GM15510 (cell line): ENCODE measurements around the gene CTXND1.

Experiments
- POLR2A ChIP-seq: IDR thresholded peaks from 3 replicates; pipeline ENCODE4 v1.6.1; 2011; ENCODE audit warnings: borderline replicate concordance; ENCODE audit not compliant: insufficient read length; ENCODE audit errors: extremely low read depth

The CTXND1 gene

DNA sequence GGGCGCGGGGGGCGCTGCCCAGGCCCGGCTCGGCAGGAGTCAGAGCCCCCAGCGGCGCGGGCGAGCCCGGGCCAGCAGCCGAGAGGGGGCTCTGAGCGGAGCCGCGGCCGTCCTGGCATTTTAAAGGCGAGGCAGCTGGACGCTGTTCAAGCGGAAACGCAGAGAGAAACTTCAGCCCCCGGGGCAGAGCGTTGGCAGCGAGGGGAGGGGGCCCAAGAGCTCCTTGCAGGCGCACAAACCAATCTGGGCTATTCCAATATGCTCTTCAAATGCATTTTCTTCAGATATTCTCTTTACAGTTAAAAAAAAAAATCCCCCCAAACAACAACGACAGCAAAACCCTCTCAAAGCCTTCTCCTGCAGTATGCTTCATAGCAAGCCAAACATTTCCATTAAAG is at the start of gene CTXND1:
CTXND1 (minus strand) TSS at position 93 of the 398 bp plus-strand sequence. CDS start 50,264 bp downstream, outside the sequence.
- no peak for TF ChIP-seq POLR2A

DNA sequence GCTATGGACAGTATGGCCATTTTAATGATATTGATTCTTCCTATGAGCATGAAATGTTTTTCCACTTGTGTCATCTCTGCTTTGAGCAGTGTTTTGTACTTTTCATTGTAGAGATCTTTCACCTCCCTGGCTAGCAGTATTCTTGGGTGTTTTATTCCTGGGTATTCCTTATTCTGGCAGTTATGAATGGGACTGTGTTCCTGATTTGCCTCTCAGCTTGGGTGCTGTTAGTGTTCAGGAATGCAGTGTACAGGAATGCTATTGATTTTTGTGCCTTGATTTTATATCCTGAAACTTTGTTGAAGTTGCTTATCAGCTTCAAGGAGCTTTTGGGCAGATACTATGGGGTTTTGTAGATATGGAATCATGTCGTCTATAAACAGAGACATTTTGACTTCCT is 49.5 kb upstream of the CTXND1 start:
- TF ChIP-seq POLR2A: no peak

DNA sequence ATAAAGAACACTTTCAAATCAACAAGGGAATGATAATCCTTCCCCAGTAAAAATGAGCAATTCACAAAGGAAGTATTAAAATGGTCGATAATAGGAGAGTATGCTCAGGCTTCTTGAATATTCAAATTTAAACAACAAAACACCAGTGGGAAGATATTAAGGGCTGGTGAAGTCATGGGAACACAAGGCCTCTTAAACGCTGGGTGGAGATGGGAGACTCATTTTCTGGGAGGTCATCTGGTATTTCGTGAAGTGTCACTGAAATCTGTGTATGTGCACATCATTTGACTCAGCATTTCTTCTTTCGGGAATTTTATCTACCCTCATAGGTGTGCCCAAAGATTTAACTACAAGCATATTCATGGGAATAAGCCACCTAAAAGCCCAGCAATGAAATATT is 40.1 kb upstream of the CTXND1 start:
- TF ChIP-seq POLR2A: no peak

DNA sequence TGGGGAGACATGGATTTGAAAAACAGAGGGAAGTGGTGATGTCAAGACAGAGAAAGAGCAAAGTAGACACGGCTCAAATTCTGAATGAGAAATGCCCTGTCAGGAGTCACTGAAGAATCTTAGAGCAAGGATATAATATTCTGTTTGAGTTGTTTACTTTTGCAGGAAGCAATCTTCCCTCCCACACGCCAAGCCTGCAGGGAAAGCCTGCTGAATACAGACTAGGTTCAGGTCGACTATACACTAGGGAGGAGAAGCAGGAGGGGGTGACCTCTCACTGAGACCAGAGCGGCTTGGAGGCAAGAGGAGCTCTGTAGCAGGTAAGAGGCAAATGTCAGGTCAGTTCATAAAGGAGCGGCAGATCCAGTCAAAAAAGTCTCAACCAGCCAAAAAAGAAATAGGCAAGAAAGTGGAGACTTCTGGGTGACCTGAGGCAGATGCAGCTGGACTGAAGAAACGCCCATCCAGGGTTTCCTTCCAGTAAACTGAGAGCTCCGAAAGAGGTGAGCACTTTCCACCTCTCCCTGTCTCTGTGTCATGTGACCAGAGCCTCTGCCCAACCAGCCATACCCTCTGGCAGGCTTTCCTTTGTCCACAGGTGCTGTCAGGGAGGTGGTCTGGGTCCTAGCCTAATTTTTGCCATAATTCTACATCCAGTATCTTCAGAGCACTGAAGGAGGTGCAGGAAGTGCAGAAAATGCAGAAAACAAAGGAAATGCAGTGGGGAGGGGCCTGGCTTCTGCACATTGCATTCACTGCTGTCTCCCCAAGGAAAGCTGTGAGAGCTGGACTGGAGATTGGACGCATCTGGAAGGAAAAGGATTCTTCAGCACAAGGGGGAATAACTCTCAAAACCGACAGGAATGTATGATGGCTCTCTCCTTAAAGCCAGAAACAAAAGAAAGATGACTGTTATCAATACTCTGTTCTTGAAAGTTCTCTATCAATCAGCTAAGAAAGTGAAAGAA is 37.8 kb upstream of the CTXND1 start:
- TF ChIP-seq POLR2A: no peak

DNA sequence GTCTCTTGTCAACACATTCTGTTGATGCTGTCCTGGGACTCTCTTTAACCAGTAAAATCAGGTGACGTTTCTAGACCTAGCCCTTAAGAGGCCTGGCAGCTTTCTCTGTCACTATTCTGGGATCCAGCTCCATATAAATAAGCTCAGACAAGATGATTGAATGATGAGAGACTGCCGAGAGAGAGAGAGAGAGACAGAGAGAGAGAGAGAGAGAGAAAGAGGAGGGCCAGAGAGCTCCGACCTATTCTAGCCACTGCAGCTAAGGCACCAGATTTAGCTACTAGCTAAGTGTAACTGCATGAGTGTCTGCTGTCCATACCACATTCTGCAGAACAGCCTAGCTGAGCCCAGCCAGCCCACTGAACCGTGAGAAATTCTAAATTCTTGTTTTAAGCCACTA is 36.1 kb upstream of the CTXND1 start:
- no peak for TF ChIP-seq POLR2A

DNA sequence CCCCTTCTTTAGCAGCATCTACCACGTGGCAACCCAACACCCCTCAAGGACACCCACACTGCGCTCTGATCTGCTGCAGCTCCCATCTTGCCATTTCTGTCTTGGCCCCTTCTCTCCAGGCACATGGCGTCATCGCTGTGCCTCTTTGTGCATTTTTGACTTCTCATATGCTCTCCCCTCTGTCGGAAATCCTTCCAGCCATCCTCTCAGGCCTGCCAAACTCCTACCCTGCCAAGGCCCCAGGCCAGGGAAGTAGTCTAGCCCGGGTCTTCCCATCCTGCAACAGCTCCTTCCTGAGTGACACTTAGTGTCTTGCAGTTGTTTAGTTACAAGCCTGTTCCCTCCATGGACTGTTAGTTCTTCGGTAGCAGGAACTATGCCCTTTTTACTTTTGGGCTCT is 34.0 kb upstream of the CTXND1 start:
- TF ChIP-seq POLR2A: no peak

DNA sequence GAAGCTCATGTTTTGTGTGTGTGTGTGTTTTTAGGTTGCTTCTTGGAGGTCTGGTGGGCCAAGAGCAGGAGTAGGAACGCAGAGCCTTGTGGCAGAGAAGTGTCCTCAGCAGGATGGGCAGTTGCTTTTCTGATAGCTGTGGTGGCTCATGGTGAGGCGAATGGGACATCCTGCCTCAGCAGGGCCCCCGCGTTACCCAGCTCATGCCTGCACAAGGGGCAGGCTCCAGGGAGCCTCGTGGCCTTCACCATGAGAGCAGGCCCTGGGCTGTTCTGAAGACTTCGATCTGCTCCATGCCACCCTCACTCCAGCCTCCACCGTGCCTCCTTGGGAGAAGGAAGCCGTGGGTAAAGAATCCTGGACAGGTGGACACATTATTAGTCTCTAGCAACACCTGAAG is 33.4 kb upstream of the CTXND1 start:
- no peak for TF ChIP-seq POLR2A

DNA sequence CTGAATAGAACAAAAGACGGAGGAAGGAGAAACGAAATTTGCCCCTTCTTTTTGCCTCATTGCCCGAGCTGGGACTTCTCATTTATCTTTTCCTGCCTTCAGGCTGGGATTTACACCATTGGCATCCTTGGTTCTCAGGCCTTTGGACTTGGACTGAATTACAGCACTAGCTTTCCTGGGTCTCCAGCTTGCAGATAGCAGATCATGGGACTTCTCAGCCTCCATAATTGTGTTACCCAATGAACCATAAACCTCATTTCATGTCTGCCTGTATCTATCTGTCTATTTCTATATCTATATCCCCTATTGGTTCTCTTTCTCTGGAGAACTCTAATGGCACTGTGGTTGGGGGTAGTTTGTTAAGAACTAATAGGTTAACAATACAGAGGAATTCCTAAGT is 31.5 kb upstream of the CTXND1 start:
- no peak for TF ChIP-seq POLR2A

DNA sequence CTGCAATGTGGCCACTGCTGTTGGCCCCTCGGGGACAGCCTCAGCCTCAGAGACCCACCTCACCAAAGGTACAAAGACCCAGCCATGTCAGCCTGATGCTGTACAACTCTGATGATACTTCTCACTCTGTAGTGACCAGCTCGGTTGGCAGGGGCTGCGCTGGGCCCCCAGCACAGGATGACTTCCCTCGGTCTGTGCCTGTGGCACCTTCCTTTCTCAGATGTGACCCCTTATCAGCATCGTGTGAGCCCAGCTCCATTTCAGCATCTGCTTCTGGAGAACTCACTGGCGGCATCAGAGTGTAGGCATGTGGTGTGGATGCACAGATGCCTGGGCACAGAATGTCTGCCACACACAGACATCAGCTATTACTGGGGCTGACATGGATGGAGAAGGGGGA is 25.1 kb upstream of the CTXND1 start:
- no peak for TF ChIP-seq POLR2A

DNA sequence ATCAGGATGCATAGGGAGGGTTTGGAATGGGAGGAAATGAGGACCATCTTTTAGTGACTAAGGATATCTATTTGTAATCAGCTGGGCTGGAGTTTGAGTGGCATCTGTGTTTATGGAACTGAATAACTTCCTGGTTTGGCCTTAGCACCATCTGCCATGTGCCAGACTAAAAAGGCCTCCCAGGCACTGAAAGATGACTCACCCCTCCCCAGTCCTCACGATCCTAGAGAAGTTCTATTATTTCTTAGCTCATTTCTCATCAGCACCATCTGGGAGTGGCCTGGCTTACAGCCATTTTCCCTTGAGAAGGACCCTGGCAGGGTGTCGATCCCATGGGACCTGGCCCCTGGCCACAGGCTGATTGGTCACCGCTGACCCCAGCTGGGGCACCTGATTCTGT is 23.9 kb upstream of the CTXND1 start:
- no peak for TF ChIP-seq POLR2A

DNA sequence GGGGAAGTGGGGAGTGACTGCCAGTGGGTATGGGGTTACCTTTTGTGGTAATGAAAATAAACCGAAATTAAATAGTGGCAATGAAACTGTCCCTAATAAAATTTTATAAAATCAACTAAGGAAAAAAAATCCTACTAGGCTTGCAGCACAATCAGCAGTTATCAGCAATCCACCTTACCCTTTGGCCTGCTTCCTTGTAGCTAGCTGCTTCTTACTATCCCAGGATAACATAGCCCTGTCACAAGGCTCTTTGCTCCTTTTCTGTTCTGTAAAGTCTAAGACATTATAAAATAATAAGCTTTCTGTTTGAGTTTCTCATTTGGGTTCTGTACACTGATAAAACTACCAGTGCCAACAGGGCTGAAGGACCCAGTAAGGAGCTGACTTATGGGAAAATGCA is 23.0 kb upstream of the CTXND1 start:
- no peak for TF ChIP-seq POLR2A

DNA sequence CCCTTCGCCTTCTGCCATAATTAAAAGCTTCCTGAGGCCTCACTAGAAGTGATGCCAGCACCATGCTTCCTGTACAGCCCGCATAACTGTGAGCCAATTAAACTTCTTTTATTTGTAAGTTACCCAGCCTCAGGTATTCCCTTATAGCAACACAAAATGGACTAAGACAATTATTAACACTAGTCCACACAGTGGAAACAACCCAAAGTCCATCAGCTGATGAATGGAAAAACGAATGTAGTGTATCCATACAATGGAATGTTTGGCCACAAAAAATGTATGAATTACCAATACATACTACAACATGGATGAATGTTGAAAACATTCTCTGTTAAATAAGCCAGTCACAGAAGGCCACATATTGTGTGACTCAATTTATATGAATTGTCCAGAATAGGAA is 22.5 kb upstream of the CTXND1 start:
- TF ChIP-seq POLR2A: no peak

DNA sequence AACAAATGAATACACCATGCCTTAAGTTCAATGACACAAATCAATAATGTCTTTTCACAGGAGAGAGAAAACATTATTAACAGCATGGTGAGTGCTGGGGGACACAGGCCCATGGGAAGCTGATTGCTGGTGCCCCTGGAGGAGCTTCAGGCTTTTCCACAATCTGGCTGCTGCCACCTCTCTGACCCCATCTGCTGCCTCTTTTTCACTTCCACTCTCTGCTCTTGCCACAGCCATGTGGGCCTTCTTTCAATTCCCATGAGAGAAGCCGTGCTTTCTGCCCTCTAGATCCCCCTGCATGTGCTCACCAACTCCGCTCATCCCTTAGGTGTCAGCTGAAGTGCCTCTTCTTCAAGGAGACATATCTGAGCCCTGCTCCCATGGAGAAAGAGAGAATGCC is 21.0 kb upstream of the CTXND1 start:
- no peak for TF ChIP-seq POLR2A

DNA sequence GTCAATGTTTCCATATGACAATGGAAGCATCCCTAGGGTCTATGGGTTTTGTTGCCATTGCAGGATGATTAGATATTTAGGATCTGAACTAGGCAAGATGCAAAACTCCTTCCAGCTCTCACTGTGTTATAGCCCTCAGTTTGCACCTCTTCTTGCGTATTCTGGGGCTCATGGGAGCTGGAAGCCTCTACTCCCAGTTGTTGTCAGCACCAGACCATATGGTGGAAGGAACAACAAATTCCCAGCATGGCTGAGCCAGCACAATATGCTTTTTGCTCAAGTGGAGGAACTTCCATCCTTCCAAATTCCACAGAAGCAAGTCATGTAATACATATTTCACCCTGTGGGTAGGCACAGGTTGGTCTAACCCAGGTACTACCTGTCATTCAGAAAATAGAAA is 18.5 kb upstream of the CTXND1 start:
- TF ChIP-seq POLR2A: no peak

DNA sequence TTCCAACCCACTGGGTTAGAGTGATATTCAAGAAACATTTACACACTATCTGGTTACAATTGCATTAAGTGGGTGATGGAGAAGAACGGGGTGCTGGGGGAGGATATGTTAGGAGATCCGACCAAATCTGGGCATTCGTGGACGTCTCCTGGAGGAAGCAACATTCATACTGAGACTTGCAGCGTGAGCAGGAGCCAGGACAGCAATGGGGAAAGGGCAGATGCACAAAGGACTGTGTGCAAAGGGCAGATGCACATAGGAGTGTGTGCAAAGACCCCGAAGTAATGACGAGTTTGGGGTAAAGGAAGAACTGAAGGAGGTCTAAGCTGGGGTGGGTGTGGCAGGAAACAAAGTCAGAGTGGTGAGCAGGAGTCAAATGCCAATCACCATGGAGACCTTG is 16.1 kb upstream of the CTXND1 start:
- no peak for TF ChIP-seq POLR2A

DNA sequence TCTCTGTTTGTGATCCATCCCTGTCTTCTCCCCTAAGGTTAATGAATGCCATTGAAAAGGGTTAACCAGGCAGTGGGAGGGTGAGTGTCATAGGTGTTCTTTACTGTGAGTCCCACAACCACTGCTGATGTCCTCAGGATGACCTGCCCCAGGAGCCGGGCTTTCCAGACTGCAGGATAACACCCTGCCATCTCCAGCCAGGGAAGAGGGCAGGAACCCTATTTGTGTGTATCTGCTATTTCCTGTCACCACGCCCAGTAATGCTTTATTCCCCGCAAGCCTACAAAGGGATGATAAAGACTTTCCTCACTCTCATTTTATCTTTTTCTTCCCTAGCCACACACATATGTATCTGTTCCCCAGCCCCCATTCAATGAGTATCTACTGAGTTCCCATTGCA is 15.6 kb upstream of the CTXND1 start:
- no peak for TF ChIP-seq POLR2A
